Loucy (cell line): Measurements from ENCODE around the gene TTYH3.

ENCODE experiments used
- H2AFZ ChIP-seq: fragments of 200-600 bp; sonication (generic); 2 replicates; pipeline ENCODE4 v1.6.0; 2016; ENCODE audit warnings: antibody characterized with exemption, mild to moderate bottlenecking, low read length, moderate library complexity
- H3F3A ChIP-seq: fragments of 200-600 bp; 2 replicates; pipeline ENCODE4 v1.6.0; 2016; ENCODE audit warnings: antibody characterized with exemption, low read depth, mild to moderate bottlenecking
- H3K27me3 ChIP-seq: fragments of 200-600 bp; sonication (generic); 2 replicates; pipeline ENCODE4 v1.6.1; 2014; ENCODE audit warnings: low read length, mild to moderate bottlenecking; ENCODE audit not compliant: insufficient read depth, poor library complexity, severe bottlenecking
- H3K36me3 ChIP-seq: fragments of 200-600 bp; sonication (generic); 2 replicates; pipeline ENCODE4 v1.6.1; 2016; ENCODE audit warnings: low read length; ENCODE audit not compliant: insufficient read depth
- H3K4me1 ChIP-seq: fragments of 200-600 bp; sonication (generic); 2 replicates; pipeline ENCODE4 v1.5.1; 2014; ENCODE audit warnings: low read length, mild to moderate bottlenecking; ENCODE audit not compliant: insufficient read depth, poor library complexity, severe bottlenecking
- H3K4me2 ChIP-seq: fragments of 200-600 bp; sonication (generic); 2 replicates; pipeline ENCODE4 v1.6.0; 2014; ENCODE audit warnings: antibody characterized with exemption, low read length, low read depth, mild to moderate bottlenecking; ENCODE audit not compliant: poor library complexity, severe bottlenecking
- H3K4me3 ChIP-seq: fragments of 200-600 bp; sonication (generic); 2 replicates; pipeline ENCODE4 v1.5.1; 2014; ENCODE audit warnings: low read length, mild to moderate bottlenecking, mixed read lengths; ENCODE audit not compliant: poor library complexity, severe bottlenecking
- H3K79me2 ChIP-seq: fragments of 200-600 bp; sonication (generic); 2 replicates; pipeline ENCODE4 v1.6.1; 2014; ENCODE audit warnings: low read length; ENCODE audit not compliant: insufficient read depth
- H3K9ac ChIP-seq: fragments of 200-600 bp; sonication (generic); 2 replicates; pipeline ENCODE4 v1.6.0; 2014; ENCODE audit warnings: mild to moderate bottlenecking, low read depth, low read length, moderate library complexity; ENCODE audit not compliant: poor library complexity, severe bottlenecking
- H3K9me2 ChIP-seq: fragments of 200-600 bp; sonication (generic); replicated peaks from 2 replicates; pipeline ENCODE4 v1.6.1; 2016; ENCODE audit warnings: low read depth, low read length, mixed read lengths
- H3K9me3 ChIP-seq: fragments of 200-600 bp; sonication (generic); 2 replicates; pipeline ENCODE4 v1.6.1; 2014; ENCODE audit warnings: mild to moderate bottlenecking, antibody characterized with exemption, low read length, low read depth; ENCODE audit not compliant: insufficient read depth
- H4K20me1 ChIP-seq: fragments of 200-600 bp; sonication (generic); 2 replicates; pipeline ENCODE4 v1.6.0; 2014; ENCODE audit warnings: antibody characterized with exemption, low read length, mild to moderate bottlenecking; ENCODE audit not compliant: insufficient read depth, poor library complexity, severe bottlenecking
- EZH2phosphoT487 ChIP-seq: fragments of 200-600 bp; IDR thresholded peaks from 2 replicates; pipeline ENCODE4 v1.6.1; 2018; ENCODE audit warnings: antibody characterized with exemption, mild to moderate bottlenecking, moderate library complexity, borderline replicate concordance
- TF ChIP-seq, protein P1 (sequence below): fragments of 200-600 bp; sonication (generic); conservative IDR thresholded peaks from 2 replicates; pipeline ENCODE4 v1.5.1; 2014; ENCODE audit warnings: mild to moderate bottlenecking, antibody characterized with exemption, low read length

The TTYH3 gene

DNA sequence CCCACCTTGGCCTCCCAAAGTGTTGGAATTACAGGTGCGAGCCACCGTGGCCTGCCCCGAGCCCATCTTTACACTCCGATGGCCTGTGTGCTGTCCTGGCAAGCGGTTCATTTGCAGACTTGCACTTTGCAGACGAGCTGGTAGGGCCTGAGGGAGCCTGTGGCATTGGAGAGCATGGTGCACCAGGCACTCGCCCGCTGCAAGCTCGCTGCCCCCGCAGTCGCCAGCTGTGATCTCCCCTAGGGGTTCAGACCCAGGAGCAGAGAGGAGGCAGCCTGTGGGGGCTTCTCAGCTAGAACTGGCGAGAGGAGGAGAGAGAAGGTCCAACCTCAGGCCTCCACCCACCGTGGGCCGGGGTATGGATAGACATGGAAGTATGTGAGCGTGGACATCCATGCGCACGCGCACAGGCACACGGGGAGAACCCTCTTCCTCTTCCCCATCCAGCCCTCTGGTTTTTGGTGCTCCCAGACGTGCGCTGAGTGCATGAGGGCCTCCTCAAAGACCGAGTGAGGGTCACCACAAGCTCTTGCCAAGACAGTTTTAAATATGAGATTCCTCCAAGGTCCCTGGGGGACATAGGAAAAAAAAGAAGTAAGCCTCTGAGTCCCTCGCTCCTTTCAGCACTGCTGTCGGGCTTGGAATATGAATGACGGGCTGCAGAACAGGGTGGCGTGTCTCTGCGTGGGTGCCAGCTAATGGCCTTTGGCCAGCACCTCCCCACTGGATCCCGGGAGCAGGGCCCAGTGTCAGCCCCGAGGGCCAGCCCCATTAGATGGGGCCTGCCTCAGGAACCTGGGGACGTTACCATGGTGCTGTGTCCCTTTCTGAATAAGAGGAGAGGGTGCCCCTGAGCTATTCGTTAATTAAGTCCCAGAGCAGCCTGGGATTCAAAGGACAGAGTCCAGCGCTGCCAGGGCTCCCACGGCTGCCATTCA lies 15.1 kb upstream of the TTYH3 start:
- H3K4me2 ChIP-seq: no peak overlapping the region
- TF ChIP-seq, protein P1, sequence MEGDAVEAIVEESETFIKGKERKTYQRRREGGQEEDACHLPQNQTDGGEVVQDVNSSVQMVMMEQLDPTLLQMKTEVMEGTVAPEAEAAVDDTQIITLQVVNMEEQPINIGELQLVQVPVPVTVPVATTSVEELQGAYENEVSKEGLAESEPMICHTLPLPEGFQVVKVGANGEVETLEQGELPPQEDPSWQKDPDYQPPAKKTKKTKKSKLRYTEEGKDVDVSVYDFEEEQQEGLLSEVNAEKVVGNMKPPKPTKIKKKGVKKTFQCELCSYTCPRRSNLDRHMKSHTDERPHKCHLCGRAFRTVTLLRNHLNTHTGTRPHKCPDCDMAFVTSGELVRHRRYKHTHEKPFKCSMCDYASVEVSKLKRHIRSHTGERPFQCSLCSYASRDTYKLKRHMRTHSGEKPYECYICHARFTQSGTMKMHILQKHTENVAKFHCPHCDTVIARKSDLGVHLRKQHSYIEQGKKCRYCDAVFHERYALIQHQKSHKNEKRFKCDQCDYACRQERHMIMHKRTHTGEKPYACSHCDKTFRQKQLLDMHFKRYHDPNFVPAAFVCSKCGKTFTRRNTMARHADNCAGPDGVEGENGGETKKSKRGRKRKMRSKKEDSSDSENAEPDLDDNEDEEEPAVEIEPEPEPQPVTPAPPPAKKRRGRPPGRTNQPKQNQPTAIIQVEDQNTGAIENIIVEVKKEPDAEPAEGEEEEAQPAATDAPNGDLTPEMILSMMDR: no peak
- TF ChIP-seq EZH2phosphoT487: no peak
- H3K4me3 ChIP-seq: no peak overlapping the region
- no peaks in the 10 kb centered on the region for H3K27me3 ChIP-seq
- H3K36me3 ChIP-seq: no peaks in the 10 kb centered on the region
- no peaks in the 10 kb centered on the region for H3K79me2 ChIP-seq
- no peaks in the 10 kb centered on the region for H3F3A ChIP-seq
- no peaks in the 10 kb centered on the region for H3K4me1 ChIP-seq
- H3K9me3 ChIP-seq: no peaks in the 10 kb centered on the region
- no peaks in the 10 kb centered on the region for H4K20me1 ChIP-seq
- H2AFZ ChIP-seq: no peak overlapping the region
- H3K9me2 ChIP-seq: no peaks in the 10 kb centered on the region
- H3K9ac ChIP-seq: no peak overlapping the region

DNA sequence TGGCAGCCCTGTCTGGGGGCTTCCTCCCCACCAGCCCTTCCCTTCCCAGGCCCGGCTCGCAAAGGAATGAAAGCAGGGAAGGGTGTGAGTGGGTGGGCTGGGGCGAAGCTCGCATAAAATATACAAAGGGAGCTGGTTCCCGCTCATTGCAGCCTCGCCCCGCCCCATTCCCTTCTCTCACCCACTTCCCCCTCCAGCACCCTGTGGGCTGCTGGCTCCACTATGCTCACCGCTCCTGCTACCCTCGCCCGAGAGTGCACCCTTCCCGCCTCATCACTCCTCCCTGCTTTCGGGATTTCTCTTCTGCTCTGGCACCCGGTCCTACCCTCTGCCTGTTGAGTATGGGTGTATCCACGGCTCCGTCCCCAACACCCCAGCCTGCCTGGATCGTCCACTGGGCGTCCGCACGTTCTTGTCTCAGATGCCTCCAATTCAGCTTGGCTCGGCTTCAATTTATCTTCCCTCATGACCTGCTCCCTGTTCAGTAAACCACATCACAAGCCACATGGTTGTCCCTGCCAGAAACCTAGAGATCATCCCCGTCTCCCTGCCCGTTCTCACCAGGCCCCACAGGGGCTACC lies 14.4 kb upstream of the TTYH3 start:
- Histone ChIP-seq H3K9me2 (no peaks in the 10 kb centered on the region), H3K4me1 (no peaks in the 10 kb centered on the region), H2AFZ (no peak overlapping the region), H3K27me3 (no peaks in the 10 kb centered on the region), H3K4me2 (no peak overlapping the region), H3F3A (no peaks in the 10 kb centered on the region), H3K9ac (no peak overlapping the region), H3K36me3 (no peaks in the 10 kb centered on the region), H3K79me2 (no peaks in the 10 kb centered on the region), H4K20me1 (no peaks in the 10 kb centered on the region), H3K9me3 (no peaks in the 10 kb centered on the region), H3K4me3 (no peak overlapping the region)
- no peak for TF ChIP-seq EZH2phosphoT487
- TF ChIP-seq, protein P1: no peak

DNA sequence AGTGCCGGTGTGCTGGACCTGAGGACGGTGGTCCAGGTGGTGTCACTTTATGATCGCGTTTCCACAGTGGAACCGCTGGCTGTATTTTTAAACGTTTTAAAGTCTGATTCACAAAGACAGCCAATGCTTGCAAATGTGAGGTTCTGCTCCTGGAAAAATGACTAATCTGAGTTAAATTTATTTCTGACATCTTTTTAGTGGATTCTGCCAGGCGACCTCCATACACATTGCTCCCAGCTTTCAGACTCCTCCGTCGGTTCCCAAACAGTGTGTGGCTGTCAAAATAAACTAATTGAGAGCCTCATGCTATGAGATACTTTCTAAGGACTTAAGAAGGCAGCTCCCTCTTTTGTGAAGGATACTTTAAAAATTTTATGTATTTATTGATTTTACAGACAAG lies 12.7 kb upstream of the TTYH3 start:
- H3K27me3 ChIP-seq: no peaks in the 10 kb centered on the region
- no peaks in the 10 kb centered on the region for H3K36me3 ChIP-seq
- no peak for TF ChIP-seq EZH2phosphoT487
- TF ChIP-seq, protein P1: no peak
- H3K9me3 ChIP-seq: no peaks in the 10 kb centered on the region
- no peak overlapping the region for H3K9ac ChIP-seq
- H4K20me1 ChIP-seq: no peaks in the 10 kb centered on the region
- H3K4me2 ChIP-seq: no peak overlapping the region
- H3F3A ChIP-seq: no peaks in the 10 kb centered on the region
- H2AFZ ChIP-seq: no peak overlapping the region
- no peak overlapping the region for H3K4me3 ChIP-seq
- no peaks in the 10 kb centered on the region for H3K4me1 ChIP-seq
- H3K79me2 ChIP-seq: no peaks in the 10 kb centered on the region
- no peaks in the 10 kb centered on the region for H3K9me2 ChIP-seq
